Fibroblast of peridontal ligament (primary cell): ENCODE measurements around the gene SSU72.
"Not testable (repeated sequence)": the region's sequence is repeated elsewhere in the genome, so short reads cannot be mapped to it uniquely, and the experiment has no call there.

Source experiments
- DNase-seq: peaks from one replicate; pipeline ENCODE4 v3.0.0-alpha.2; 2010; ENCODE audit errors: extremely low read depth

Gene SSU72

GRCh38 chr1:1505366-1505798 is 69.3 kb downstream of the SSU72 start:
- not testable (repeated sequence) for DNase-seq

- peak; percentile 55 for DNase-seq
Observed at GRCh38 chr1:1504777-1505365, 69.8 kb downstream of the SSU72 start.

- not testable (repeated sequence) for DNase-seq
Observed at GRCh38 chr1:1495461-1495975, 79.1 kb downstream of the SSU72 start.

- DNase-seq = not testable (repeated sequence)
Observed at GRCh38 chr1:1494311-1494710, 80.4 kb downstream of the SSU72 start.
